GM19193 (cell line): Measurements from ENCODE around the gene EEIG2.

Source experiments
- POLR2A ChIP-seq: IDR thresholded peaks from 4 replicates; pipeline ENCODE4 v1.6.1; 2011; ENCODE audit not compliant: insufficient read depth, insufficient read length; ENCODE audit errors: extremely low read depth

The EEIG2 gene

GRCh38 chr1:108559215-108560186 is at the start of gene EEIG2:
EEIG2 (plus strand) TSS chr1:108560100; CDS start chr1:108560429, 329 bp downstream.
- TF ChIP-seq POLR2A: peak; percentile 35

- TF ChIP-seq POLR2A: no peak
Measured at GRCh38 chr1:108511764-108512163, 48.1 kb upstream of the EEIG2 start.

GRCh38 chr1:108512239-108513043 is 47.5 kb upstream of the EEIG2 start:
- no peak for TF ChIP-seq POLR2A

- no peak for TF ChIP-seq POLR2A
Measured at GRCh38 chr1:108513044-108513415, 46.9 kb upstream of the EEIG2 start.

GRCh38 chr1:108521990-108522393 is 37.9 kb upstream of the EEIG2 start:
- no peak for TF ChIP-seq POLR2A

- no peak for TF ChIP-seq POLR2A
Measured at GRCh38 chr1:108523829-108524228, 36.1 kb upstream of the EEIG2 start.

- no peak for TF ChIP-seq POLR2A
Measured at GRCh38 chr1:108524676-108525075, 35.2 kb upstream of the EEIG2 start.

- no peak for TF ChIP-seq POLR2A
Measured at GRCh38 chr1:108527135-108527534, 32.8 kb upstream of the EEIG2 start.

GRCh38 chr1:108527837-108528236 is 32.1 kb upstream of the EEIG2 start:
- TF ChIP-seq POLR2A: no peak

- TF ChIP-seq POLR2A: no peak
Measured at GRCh38 chr1:108531444-108531843, 28.5 kb upstream of the EEIG2 start.

GRCh38 chr1:108532730-108533129 is 27.2 kb upstream of the EEIG2 start:
- TF ChIP-seq POLR2A: no peak

- no peak for TF ChIP-seq POLR2A
Measured at GRCh38 chr1:108533351-108534083, 26.4 kb upstream of the EEIG2 start.

- no peak for TF ChIP-seq POLR2A
Measured at GRCh38 chr1:108534759-108535158, 25.1 kb upstream of the EEIG2 start.

GRCh38 chr1:108537976-108538375 is 21.9 kb upstream of the EEIG2 start:
- no peak for TF ChIP-seq POLR2A

- no peak for TF ChIP-seq POLR2A
Measured at GRCh38 chr1:108540977-108541376, 18.9 kb upstream of the EEIG2 start.
